GM21447 (cell line): Measurements from ENCODE around the gene PEMT.

Experiments used
- ATAC-seq: cut with Tn5 transposase; IDR thresholded peaks from one replicate; pipeline ENCODE4 v1.9.1; 2021; ENCODE audit not compliant: unreplicated experiment

Gene PEMT

GRCh38 chr17:17515934-17516930, 75.3 kb downstream of the PEMT start:
- ATAC-seq: no peak

- no peak for ATAC-seq
These were observed 76.2 kb downstream of the PEMT start for GRCh38 chr17:17514993-17515933.

- ATAC-seq: no peak
These were observed 77.0 kb downstream of the PEMT start for GRCh38 chr17:17514361-17514992.

- no peak for ATAC-seq
These were observed 77.9 kb downstream of the PEMT start for GRCh38 chr17:17513626-17514025.

- no peak for ATAC-seq
These were observed 78.6 kb downstream of the PEMT start for GRCh38 chr17:17512866-17513265.

- no peak for ATAC-seq
These were observed 79.3 kb downstream of the PEMT start for GRCh38 chr17:17511881-17512858.

- no peak for ATAC-seq
These were observed 80.2 kb downstream of the PEMT start for GRCh38 chr17:17511293-17511741.

GRCh38 chr17:17510456-17511292, 80.8 kb downstream of the PEMT start:
- ATAC-seq: no peak

- no peak for ATAC-seq
These were observed 81.7 kb downstream of the PEMT start for GRCh38 chr17:17509601-17510425.

GRCh38 chr17:17508646-17509591, 82.6 kb downstream of the PEMT start:
- no peak for ATAC-seq

GRCh38 chr17:17508019-17508535, 83.4 kb downstream of the PEMT start:
- ATAC-seq: no peak

GRCh38 chr17:17507465-17508011, 84.0 kb downstream of the PEMT start:
- ATAC-seq: no peak

GRCh38 chr17:17506893-17507464, 84.5 kb downstream of the PEMT start:
- ATAC-seq: no peak

- no peak for ATAC-seq
These were observed 85.2 kb downstream of the PEMT start for GRCh38 chr17:17506181-17506741.

GRCh38 chr17:17505610-17506171, 85.8 kb downstream of the PEMT start:
- no peak for ATAC-seq
